HepG2 (cell line): ENCODE results near the gene NFATC1. TPM values are rescaled to one million over a fixed set of nuclear protein-coding genes. Genes with fewer than 3 reads are reported as not detected.

Source experiments
- ATAC-seq: fragments of 200-7000 bp; cut with Tn5 transposase; 3 replicates; pipeline ENCODE4 v1.9.1; 2020; ENCODE audit warnings: mild to moderate bottlenecking, moderate library complexity
- BruUV-seq: library from RNA; stranded (reverse); fragments of 400-500 nt; replicated peaks from 2 replicates; lab custom pipeline; 2021; lab: Mats Ljungman, UMichigan
- CTCF ChIA-PET: fragments of 300-600 bp; formaldehyde crosslinking; extraction: SDS; loops from one replicate; lab custom pipeline; 2021; ENCODE audit warnings: low total read pairs, inconsistent platforms, low intra/inter-chr PET ratio; lab: Yijun Ruan, JAX
- POLR2A ChIA-PET: fragments of 350-600 bp; sonication (Branson Sonifier 250); formaldehyde crosslinking; loops from one replicate; lab custom pipeline; 2020; ENCODE audit warnings: antibody characterized with exemption, inconsistent platforms; lab: Yijun Ruan, JAX
- DNase-seq: peaks from one replicate; pipeline ENCODE4 v3.0.0-alpha.2; 2015; ENCODE audit warnings: low spot score
- FAIRE-seq: peaks from 3 replicates; lab custom pipeline; 2011; peaks lifted over from hg19 to GRCh38; lab: Jason Lieb, UNC
- H2AFZ ChIP-seq: one replicate; pipeline ENCODE4 v1.6.1; 2011; ENCODE audit warnings: low read length, inconsistent platforms
- H3K27ac ChIP-seq: fragments of 300-600 bp; 3 replicates; pipeline ENCODE4 v1.8.0; 2011; ENCODE audit warnings: mixed run types, mild to moderate bottlenecking, mixed read lengths, low read length, inconsistent platforms; ENCODE audit not compliant: insufficient read depth; ENCODE audit errors: extremely low read length
- H3K27me3 ChIP-seq, 2 experiments: fragments of 200-600 bp in 1 of 2; 2 replicates in 1 of 2; 3 replicates in 1 of 2; pipeline versions ENCODE4 v1.6.0 to v1.8.0; 2011; ENCODE audit warnings: low read length in 2 of 2, mild to moderate bottlenecking in 2 of 2, moderate library complexity in 2 of 2, inconsistent platforms in 1 of 2; ENCODE audit not compliant: insufficient read depth in 2 of 2, control insufficient read depth in 1 of 2
- H3K36me3 ChIP-seq, 2 experiments: fragments of 200-600 bp in 1 of 2; replicated peaks in 1 of 2; 2 replicates in 1 of 2; 3 replicates in 1 of 2; pipeline versions ENCODE4 v1.5.1 to v1.8.0; 2011; ENCODE audit warnings: low read length in 2 of 2, inconsistent platforms in 1 of 2; ENCODE audit not compliant: insufficient read depth in 2 of 2, control insufficient read depth in 1 of 2
- H3K4me1 ChIP-seq: 2 replicates; pipeline ENCODE4 v1.5.1; 2012; ENCODE audit warnings: low read length, inconsistent platforms; ENCODE audit not compliant: insufficient read depth
- H3K4me2 ChIP-seq: 2 replicates; pipeline ENCODE4 v1.6.0; 2011; ENCODE audit warnings: low read depth, low read length, inconsistent platforms
- H3K4me3 ChIP-seq, 3 experiments: fragments of 200-600 bp in 1 of 3; sonication (generic), shearing (Covaris generic) in 1 of 3; replicated peaks in 1 of 3; 2 replicates each; pipeline ENCODE4 v1.5.1; 2011 to 2016; ENCODE audit warnings: low read length in 3 of 3, inconsistent platforms in 2 of 3, low read depth in 2 of 3, mild to moderate bottlenecking in 2 of 3, control low read depth in 1 of 3, mixed read lengths in 1 of 3; ENCODE audit not compliant: insufficient read depth in 1 of 3
- H3K79me2 ChIP-seq: one replicate; pipeline ENCODE4 v1.6.1; 2011; ENCODE audit warnings: low read length, inconsistent platforms; ENCODE audit not compliant: insufficient read depth
- H3K9ac ChIP-seq: 2 replicates; pipeline ENCODE4 v1.6.0; 2011; ENCODE audit warnings: mild to moderate bottlenecking, low read depth, low read length, inconsistent platforms; ENCODE audit not compliant: insufficient read depth
- H3K9me3 ChIP-seq: 2 replicates; pipeline ENCODE4 v1.5.1; 2012; ENCODE audit warnings: mild to moderate bottlenecking, low read length
- H4K20me1 ChIP-seq: 2 replicates; pipeline ENCODE4 v1.6.0; 2011; ENCODE audit warnings: inconsistent platforms, mild to moderate bottlenecking, low read length, moderate library complexity; ENCODE audit not compliant: insufficient read depth
- CBX1 ChIP-seq: IDR thresholded peaks from one replicate; pipeline ENCODE4 v1.6.1; 2016; ENCODE audit warnings: antibody characterized with exemption, low read depth
- IRF2 ChIP-seq: IDR thresholded peaks from 2 replicates; pipeline ENCODE4 v1.6.1; 2018; ENCODE audit warnings: missing genetic modification reagents, missing compliant biosample characterization
- NCOA2 ChIP-seq: sonication (generic); formaldehyde crosslinking; IDR thresholded peaks from 2 replicates; pipeline ENCODE4 v1.8.0; 2022; ENCODE audit warnings: inconsistent platforms
- NRL ChIP-seq: sonication (generic); formaldehyde crosslinking; IDR thresholded peaks from 2 replicates; pipeline ENCODE4 v1.5.0; 2020; ENCODE audit warnings: missing genetic modification reagents, mild to moderate bottlenecking, moderate library complexity, borderline replicate concordance
- ONECUT2 ChIP-seq: sonication (generic); formaldehyde crosslinking; IDR thresholded peaks from 2 replicates; pipeline ENCODE4 v1.4.0; 2020; ENCODE audit warnings: missing genetic modification reagents
- ZBTB40 ChIP-seq, 2 experiments: fragments of 450-650 bp in 1 of 2; sonication (generic) in 1 of 2; formaldehyde crosslinking in 1 of 2; IDR thresholded peaks; 2 replicates each; pipeline versions ENCODE4 v1.6.1 to v1.8.0; 2016 to 2022; ENCODE audit warnings: antibody characterized with exemption in 1 of 2, mild to moderate bottlenecking in 1 of 2, missing genetic modification reagents in 1 of 2
- ZBTB43 ChIP-seq: sonication (generic); formaldehyde crosslinking; conservative IDR thresholded peaks from 2 replicates; pipeline ENCODE4 v1.4.0; 2020; ENCODE audit warnings: missing genetic modification reagents
- WGBS: methylation state at CpG from one replicate; pipeline ENCODE4 v1.1.6; 2017; ENCODE audit warnings: low lambda C conversion rate; 5-methylcytosine and 5-hydroxymethylcytosine counted together
- in situ Hi-C: cut with HindIII; loops from 2 replicates; pipeline ENCODE4 v1.10.0; 2017; ENCODE audit warnings: low pct_unique_long_range_greater_than_20kb; ENCODE audit not compliant: extremely low pct_ligation_motif_present
- intact Hi-C: fragments of 100-400 bp; cut with micrococcal nuclease; formaldehyde crosslinking; loops from one replicate; pipeline ENCODE4 v1.10.0; 2022; ENCODE audit not compliant: unreplicated experiment
- polyA plus RNA-seq, 8 experiments: library from polyadenylated mRNA; depleted of rRNA in 3 of 8; stranded (reverse) in 7 of 8; unstranded in 1 of 8; fragments of >200 nt; fragmentation: Illumina TruSeq in 4 of 8; extraction: Trizol in 4 of 8; gene quantifications; 2 replicates each; pipeline versions ENCODE4 v1.2.1 to v1.2.3, GENCODE V29; 2011 to 2016; ENCODE audit warnings: low read depth in 4 of 8, missing spikeins in 1 of 8, mixed read lengths in 1 of 8; ENCODE audit not compliant: insufficient read depth in 1 of 8
- total RNA-seq, 5 experiments: library from RNA; depleted of rRNA; stranded (reverse); fragments of >200 nt; fragmentation: Illumina TruSeq; extraction: Trizol; gene quantifications; 2 replicates each; pipeline ENCODE4 v1.2.3, GENCODE V29; 2016; ENCODE audit warnings: low read depth in 1 of 5

The NFATC1 gene
- total and polyA plus RNA-seq, 2 of the 13 experiments (the other 11 are each of a cell fraction or from before 2014, with no cell fraction given) = not detected

GRCh38 chr18:79480171-79481045, 84.7 kb downstream of the NFATC1 start (continued):
- TF ChIP-seq IRF2 (CRISPR knock-in tag) = no peak

GRCh38 chr18:79481046-79481790, 85.5 kb downstream of the NFATC1 start:
- Histone ChIP-seq H3K4me2 (no peak overlapping the region), H3K27me3 (peaks cover 13 to 42% of the 10 kb centered on the region in 2 experiments), H3K27ac (no peak overlapping the region), H3K4me3 (no peak overlapping the region), H4K20me1 (no peaks in the 10 kb centered on the region), H3K36me3 (no peaks in the 10 kb centered on the region), H3K9ac (no peak overlapping the region), H3K9me3 (no peaks in the 10 kb centered on the region), H3K79me2 (no peaks in the 10 kb centered on the region), H3K4me1 (peaks cover 12% of the 10 kb centered on the region), H2AFZ (no peak overlapping the region)
- DNase-seq (no peak), ATAC-seq (no peak), FAIRE-seq (no peak)
- intact Hi-C loops (no loop called here), in situ Hi-C loops (no loop called here)
- 53% methylated on average over 4 of the region's 26 CpGs for WGBS
- BruUV-seq = no TSS peak
- CTCF ChIA-PET = no interaction called here
- POLR2A ChIA-PET = no interaction called here
- TF ChIP-seq ZBTB43 (CRISPR knock-in tag) (no peak), NCOA2 (no peak), ONECUT2 (CRISPR knock-in tag) (no peak), CBX1 (no peak), ZBTB40 (IDR thresholded peaks at IDR 0.05) (no peak), ZBTB40 (CRISPR knock-in tag; IDR thresholded peaks at IDR 0.05) (no peak), NRL (CRISPR knock-in tag) (no peak)
